HK-2 (cell line): Measurements from ENCODE around the gene TMEM128.
"Not testable (repeated sequence)": the region's sequence is repeated elsewhere in the genome, so short reads cannot be mapped to it uniquely, and the experiment has no call there.

Source experiments
- DNase-seq: peaks from one replicate; pipeline ENCODE4 v3.0.0-alpha.2; 2018; ENCODE audit not compliant: unreplicated experiment

TMEM128 gene, protein sequence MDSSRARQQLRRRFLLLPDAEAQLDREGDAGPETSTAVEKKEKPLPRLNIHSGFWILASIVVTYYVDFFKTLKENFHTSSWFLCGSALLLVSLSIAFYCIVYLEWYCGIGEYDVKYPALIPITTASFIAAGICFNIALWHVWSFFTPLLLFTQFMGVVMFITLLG

DNA sequence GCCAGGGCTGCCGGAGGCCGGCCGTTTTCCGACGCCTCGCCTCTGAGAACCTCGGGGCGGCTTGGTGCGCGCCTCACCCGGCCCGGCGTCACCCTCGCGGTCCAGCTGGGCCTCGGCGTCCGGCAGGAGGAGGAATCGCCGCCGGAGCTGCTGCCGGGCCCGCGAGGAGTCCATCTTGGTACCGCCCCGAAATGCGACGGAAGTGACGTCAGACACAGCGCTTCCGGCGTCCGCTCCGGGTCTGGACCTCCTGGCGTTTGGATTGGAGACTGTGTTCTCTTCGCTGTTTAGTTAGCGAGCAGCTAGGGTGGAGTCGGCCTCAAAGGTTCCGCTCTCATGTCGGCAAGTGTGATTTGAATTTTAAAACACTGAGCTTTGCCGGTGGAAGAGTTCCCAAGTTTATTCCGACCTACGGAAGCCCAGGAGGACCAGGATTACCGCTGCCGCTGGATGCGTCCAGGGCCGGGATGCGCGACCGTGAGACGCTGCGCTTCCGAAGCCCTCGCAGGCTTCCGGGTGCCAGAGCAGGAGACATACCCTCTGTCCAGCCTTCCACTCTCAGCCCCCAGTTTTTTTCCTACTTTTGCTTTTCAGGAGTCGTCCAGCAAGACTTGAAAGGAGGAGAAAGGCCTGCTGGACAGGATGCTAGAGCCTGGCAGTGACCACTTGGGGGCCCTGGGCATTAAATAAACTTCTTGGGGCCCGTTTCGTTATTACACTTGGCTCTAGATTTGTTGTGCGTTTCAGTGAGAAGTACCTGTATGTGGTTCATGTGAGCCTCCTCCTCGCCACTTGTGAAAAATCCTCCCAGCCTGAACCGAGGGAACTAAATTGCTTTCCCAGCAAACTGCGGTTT, at the start of gene TMEM128:
TSS of gene TMEM128 (minus strand) at position 195 of the 856 bp plus-strand sequence. CDS start at position 174, 21 bp downstream.
- peak; percentile 95 for DNase-seq

DNA sequence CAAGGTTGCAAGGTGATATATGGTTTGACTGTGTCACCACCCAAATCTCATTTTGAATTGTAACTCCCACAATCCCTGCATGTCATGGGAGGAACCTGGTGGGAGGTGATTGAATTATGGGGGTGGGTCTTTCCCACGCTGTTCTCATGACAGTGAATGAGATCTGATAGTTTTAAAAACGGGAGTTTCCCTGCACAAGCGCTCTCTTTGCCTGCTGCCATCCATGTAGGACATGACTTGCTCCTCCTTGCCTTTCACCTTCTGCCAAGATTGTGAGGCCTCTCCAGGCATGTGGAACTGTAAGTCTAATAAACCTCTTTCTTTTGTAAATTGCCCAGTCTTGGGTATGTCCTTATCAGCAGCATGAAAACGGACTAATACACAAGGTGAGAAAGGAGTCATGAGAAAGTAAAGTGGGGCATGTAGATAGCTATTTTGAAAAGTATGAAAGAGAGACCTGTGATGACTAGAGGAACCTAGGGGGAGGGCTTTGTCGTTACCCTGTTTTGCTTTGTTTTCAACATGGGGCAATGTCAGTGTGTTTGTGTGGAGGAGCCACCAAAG, 48.3 kb upstream of the TMEM128 start:
- DNase-seq, result no peak

DNA sequence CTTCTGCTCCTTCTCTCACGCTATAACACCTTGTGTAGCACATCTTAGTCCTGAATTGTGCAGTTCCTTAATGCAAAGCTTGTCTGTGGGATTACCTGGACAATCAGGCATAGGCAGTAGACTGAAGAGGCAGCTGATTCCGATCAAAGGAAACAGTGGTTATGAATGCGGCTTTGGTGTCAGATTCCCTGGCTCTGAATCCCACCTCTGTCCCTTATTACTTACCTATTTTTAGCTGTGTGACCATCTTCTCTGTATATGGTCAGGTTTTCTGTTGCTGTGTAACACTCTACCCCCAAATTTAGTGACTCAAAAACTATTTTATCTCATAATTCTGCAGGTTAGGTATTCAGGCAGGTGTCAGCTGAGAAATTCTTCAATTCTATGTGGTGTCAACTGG, 45.3 kb upstream of the TMEM128 start:
- DNase-seq, result no peak

DNA sequence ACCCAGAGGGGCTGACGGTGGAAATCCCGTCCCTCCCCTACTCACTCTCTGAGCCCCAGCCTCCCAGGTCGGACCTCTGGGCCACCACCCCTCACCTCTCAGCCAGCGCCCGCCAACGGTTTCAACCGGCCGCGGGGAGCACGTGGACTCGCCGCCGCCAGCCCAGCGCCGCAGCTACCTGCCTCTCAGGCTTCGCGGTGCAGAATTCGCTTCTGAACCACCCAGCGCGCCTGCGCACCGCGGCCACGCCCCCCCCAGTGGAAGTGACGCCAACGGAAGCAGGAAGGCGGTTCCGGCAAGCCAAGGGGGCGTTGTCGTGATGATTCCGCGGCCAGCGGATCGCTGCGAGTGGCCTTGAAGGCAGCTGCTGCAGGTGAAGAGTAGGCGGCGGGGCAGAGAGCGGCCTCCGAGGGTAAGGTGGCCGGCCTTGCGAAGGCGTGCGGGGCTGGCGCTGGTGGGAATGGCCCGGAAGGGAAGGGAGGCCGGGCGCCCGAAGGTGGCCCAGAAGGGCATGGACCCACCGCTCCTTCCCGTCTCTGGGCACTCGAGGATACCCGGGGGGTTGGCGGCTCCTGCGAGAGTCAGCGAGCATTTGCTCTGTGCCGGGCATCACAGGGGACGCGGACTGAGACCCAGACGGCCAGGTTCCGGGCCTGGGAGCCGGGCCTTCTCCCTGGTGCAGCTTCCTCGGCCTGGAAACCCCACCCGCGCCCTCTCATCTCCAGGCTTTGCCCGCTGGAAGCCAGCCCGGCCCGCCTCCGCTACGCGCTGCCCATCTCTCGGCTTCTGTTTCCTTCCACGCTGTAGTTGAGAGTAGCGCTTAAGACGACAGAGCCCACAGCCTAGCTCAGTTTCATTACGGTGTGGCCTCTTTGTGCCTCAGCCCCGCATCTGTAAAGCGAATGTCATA, 42.2 kb upstream of the TMEM128 start, which contains the start of the genes LYAR and ZBTB49:
TSS of gene LYAR (minus strand) at position 214 of the 910 bp plus-strand sequence. CDS start 6,412 bp downstream, outside the sequence.
TSS of gene ZBTB49 (plus strand) at position 311 of the 910 bp plus-strand sequence. CDS start 9,695 bp downstream, outside the sequence.
- peak; percentile 98 for DNase-seq

DNA sequence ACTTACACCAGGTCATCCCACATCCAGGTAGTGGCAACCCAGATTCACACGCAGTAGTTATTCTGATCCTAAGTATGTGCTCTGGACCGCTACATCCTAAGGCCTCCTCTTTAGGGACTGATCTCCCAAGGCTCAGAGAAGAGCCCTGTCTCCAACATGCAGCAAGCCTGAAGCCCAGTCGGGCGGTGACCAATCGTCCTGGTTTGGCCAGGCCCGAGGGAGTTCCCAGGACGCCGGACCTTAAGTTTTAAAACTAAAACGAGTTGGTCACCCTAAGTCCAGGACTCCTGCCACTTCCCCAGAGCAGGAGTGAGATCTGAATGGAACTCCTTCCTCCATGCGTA, 41.5 kb upstream of the TMEM128 start:
- no peak for DNase-seq

DNA sequence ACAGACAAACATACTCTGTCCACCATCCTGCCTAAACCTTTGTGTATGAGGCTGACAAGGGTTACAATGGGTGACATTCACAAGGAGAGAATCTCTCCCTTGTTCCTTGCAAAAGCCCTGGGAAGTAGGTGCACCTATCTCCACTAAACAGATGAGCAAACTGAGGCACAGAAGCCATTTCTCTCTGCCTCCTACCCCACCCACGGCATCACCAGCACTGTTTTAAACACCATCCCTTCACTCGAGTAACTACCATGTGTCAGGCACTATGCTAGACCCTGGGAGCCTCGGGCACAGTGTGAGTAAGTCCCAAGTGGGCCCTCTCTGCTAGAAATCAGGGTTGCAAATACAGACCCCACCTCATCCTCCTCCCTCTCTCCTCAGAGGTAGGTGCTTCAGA, 41.0 kb upstream of the TMEM128 start:
- DNase-seq, result no peak

DNA sequence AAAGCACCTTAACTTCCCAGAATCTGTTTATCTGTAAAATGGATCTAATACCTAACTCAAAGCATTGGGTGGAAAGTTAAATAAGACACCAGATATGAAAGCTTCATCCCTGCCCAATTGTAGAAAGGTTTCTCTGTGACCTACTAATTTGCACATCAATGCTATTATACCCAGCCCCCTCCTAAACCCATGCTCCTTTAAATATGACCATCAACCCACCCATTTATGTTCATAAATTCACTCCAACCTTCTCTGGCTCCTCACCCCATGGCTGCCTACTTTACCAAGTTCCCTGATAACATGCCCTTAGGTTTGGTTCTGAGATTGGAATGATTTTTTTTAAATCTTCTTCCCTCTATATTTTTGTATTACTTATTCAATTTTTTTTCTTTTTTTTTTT, 40.1 kb upstream of the TMEM128 start:
- DNase-seq, result no peak

DNA sequence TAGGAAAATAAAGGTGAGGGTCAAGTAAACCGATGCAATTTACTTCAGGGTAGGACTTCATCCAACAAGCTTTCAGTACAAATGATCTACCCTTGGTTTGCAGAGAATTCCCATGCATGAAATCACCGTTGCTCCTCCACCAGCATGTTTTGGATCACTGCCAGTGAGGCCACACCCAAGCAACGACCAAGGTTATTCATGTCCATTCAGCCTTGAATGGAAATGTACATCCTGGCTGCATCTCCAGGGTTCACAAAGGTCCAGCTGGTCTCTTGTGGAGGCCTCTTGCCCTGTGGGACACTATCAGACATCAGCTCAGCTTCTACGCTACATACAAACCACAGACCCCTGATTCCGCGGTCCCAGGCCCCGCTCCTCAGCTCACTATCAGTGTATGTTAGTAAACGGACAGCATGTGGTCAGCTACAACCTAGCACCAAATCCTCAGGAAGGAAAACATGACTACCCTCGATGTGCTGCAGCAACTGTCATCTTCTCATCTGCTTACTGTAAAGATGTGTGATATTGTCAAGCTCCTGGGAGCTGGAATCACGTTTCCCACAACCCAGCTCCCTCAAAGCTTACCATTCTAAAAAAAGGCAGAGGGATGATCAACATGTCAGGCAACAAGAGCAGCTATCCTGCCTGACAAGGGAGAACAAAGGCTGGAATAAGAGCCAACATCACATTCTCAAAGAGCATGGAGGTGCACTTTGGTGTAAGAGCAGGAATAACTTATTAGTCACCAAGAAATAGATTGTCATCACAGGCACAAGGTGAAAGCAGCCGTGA, 37.0 kb upstream of the TMEM128 start:
- DNase-seq, result peak; percentile 14

DNA sequence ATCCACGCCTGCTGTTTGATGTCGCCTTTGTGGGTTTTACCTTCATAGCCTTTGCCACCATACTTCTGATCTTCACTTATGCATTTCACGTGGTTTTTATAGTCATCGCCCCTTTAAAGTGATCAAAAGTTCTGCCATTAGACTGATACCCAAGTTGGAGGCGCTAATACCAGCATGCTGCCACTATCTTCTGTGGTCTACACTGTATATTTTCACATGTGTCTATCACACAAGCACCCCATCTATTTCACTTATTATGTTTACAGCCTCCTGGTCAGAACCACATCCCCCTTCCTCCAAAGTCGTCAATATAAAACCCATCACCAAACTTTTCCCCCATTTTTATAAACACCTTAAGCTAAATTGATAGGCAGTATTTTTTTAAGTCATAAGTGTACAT, 33.8 kb upstream of the TMEM128 start:
- no peak for DNase-seq

DNA sequence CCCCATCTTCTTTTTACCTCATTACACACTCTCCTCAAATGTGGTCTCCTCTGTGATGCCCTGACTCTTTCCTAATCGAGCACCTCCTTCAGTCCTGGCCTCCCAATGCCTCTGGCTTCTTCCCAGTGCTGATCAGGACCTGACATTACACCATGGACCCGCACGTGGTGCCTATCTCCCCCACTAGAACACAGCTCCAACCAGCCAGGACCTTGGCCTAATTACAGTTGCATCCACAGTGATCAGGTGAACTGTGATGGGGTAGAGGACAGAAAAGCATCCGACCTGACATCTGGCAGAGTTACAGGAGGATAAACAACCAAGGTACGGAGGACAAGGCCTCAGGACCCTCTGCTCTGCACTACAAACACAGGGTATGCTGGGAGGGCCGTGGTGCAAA, 29.5 kb upstream of the TMEM128 start:
- DNase-seq, result no peak

DNA sequence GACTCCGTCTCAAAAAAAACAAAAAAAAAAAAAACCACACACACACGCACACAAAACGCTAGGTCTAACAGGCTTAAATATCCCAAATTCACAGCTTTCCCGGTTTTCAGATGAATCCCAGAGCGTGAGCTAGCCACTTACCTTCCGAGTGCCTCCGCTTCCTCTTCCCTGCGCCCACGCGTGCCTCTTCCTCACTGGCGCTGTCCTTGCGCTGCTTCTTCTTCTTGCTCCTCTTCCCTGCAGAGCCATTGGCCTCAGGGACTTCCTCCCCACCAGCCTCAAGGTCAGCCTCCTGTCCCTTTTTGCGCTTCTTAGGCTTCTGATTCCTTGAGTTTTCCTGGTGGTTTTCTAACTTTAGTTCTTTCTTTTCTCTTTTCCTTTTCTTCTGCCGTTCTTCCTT, 26.2 kb upstream of the TMEM128 start:
- no peak for DNase-seq

DNA sequence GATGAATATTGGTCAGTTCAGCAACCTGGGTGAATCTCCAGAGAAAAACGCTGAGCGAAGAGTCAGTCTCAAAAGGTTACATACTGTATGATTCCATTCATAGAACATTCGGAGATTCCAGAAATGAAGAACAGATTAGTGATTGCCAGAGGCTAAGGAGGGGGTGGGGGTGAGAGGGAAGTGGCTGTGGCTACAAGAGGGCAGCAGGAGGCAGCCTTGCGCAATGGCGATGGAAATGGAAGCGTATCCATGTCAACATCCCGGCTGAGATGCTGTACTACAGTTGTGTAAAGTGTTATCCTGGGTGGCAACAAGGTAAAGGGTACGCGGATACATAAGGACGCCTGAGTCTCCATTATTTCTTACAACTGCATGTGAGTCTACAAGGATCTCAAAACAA, 23.9 kb upstream of the TMEM128 start:
- no peak for DNase-seq

DNA sequence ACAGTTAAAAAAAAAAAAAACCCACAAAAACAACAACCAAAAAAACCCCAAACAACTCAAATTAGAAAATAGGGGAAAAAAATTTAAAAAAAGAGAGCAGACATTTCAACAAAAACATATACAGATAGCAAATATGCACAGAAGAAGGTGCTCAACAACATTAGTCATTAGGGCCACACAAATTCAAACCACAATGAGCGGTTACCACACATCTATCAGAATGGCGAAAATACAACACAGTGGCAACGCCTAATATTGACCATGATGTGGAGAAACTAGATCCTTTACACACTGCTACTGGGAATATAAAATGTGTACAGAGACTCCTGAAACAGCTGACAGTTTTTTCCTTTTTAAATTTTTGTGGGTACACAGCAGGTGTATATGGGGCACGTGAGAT, 22.5 kb upstream of the TMEM128 start:
- no peak for DNase-seq

DNA sequence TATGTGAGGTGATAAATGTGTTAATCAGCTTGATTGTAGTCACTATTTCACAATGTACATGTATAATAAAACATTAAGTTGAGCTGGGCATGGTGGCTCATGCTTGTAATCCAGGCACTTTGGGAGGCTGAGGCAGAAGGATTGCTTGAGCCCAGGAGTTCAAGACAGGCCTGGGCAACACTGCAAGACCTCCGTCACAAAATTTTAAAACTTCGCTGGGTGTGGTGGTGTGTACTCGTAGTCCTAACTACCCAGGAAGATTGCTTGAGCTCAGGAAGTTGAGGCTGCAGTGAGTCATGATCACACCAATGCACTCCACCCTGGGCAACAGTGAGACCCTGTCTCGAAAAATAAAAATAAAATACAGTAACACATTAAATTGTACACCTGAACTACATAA, 21.8 kb upstream of the TMEM128 start:
- DNase-seq, result no peak

DNA sequence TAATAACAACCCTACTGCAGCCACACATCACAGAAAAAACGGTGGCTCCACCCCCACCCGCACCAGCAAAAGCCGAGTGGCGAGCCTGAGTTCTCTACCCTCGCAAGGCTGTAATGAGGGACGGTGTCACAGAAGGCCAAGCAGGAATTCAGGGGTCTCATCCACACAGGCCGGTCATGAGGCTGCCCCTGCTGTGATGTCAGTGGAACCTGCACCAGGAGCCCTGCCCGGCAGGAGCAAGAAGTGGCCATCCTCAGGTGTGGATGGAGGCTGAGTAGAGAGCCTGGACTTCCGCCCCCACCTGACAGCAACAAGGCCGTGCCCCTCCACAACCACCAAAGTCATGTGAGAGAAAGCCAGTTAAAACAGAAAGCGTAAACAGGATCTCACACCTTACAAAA, 21.3 kb upstream of the TMEM128 start:
- no peak for DNase-seq

DNA sequence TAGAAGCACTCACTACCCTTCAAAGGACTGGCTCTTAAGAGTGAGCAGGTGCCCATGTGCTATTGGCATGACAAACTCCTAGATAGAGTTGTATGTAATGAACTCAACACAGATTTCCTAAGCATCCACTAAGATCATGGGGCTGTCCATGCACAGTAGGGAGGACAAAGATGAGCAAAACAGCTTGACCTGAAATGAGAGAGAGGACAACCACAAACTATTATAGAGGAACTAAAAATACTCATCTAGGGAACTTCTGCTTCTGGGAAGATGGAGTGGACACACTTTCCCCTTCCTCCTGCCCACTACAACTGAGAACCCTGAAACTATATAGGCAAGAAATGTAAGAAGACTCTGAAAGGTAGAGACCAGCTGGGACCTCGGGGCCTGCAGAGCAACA, 20.8 kb upstream of the TMEM128 start:
- DNase-seq, result no peak

DNA sequence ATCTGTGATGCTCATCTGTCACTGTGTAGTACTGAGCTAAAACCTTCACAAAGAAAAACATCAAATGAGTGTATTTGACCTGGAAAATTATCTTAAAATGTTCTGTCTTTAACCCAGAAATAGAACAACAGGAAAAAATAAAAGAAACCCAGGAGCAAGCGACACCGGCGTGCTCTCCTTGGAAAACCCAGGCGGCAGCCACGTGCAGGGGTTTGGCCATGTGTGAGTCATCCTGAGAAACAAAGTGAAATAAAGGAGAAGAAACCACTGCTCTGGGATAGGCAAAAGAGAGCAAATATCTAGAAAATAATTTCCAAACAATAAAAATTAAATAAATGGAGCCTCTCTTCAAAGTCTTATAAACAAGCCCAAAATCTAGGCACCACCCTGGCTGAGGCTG, 20.0 kb upstream of the TMEM128 start:
- DNase-seq, result no peak

DNA sequence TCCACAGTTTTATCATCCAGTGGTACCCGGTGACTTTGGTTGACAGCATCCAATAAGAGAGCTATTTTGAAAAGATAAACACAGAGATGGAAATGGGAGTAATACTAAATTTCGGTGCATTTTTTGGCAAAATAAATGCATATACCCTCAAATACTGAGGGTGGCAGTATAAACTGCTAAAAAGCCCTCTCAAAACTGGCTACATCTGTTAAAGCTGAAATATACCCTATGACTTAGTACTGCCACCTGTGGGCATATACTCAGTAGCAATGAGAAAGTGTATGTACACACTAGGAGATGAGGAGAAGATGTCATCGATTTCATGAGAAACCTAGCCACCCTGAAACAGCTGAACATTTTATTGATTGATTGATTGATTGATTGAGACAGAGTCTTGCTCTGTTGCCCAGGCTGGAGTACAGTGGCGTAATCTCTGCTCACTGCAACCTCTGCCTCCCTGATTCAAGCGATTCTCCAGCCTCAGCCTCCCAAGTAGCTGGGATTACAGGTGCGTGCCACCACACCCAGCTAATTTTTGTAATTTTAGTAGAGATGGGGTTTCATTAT, 12.2 kb upstream of the TMEM128 start:
- DNase-seq, result no peak

DNA sequence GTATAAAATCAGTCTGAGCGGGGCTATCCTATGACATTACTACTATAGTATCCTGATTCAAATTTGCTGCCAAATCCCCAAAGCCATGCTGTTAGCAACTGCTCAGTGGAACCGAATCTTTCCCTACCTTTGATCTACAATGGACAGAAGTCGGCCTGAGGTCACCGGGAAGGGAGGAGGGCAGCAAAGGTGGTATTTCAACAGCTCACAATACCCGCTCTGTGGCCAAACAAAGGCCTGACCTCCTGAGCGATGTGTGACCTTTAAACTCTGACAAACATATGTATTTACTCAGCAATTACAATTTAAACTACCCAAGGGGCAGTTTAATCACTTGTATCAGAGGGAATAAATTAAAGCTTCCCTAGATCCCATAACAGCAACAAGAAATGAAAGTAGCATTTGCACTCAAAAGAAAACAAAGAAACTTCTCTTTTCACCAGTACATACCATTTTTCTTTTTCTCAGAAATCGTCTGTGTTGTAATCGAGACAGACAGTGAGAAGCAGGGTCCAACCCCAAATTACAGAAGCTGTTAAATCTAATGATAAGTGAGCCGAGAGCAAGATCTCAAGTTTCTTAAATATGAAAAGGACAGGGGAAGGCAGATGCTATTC, 11.6 kb upstream of the TMEM128 start:
- no peak for DNase-seq

DNA sequence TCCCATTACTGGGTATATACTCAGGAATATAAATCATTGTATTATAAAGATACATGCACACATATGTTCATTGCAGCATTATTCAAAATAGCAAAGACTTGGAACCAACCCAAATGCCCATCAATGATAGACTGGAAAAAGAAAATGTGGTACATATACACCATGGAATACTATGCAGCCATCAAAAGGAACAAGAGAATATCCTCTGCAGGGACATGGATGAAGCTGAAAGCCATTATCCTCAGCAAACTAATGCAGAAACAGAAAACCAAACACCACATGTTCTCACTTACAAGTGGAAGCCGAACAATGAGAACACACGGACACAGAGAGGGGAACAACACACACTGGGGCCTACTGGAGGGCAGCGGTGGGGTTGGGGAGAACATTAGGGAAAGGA, 9.7 kb upstream of the TMEM128 start:
- DNase-seq, result not testable (repeated sequence)
